HepG2 (cell line): ENCODE results near the gene ABCC1. TPM values are rescaled to one million over a fixed set of nuclear protein-coding genes. Genes with fewer than 3 reads are reported as not detected.

ENCODE experiments used
- BCLAF1 ChIP-seq: fragments of 450-650 bp; IDR thresholded peaks from 2 replicates; pipeline ENCODE4 v1.6.1; 2017; ENCODE audit warnings: mild to moderate bottlenecking
- CBX5 ChIP-seq: sonication (generic); formaldehyde crosslinking; IDR thresholded peaks from 2 replicates; pipeline ENCODE4 v1.4.0; 2020; ENCODE audit warnings: missing genetic modification reagents, borderline replicate concordance
- CHCHD3 ChIP-seq: sonication (generic); formaldehyde crosslinking; IDR thresholded peaks from 2 replicates; pipeline ENCODE4 v1.8.0; 2022; ENCODE audit warnings: mild to moderate bottlenecking, missing genetic modification reagents, moderate library complexity
- CHD2 ChIP-seq: IDR thresholded peaks from 2 replicates; pipeline ENCODE4 v1.6.1; 2011; ENCODE audit warnings: low read depth, low read length, improper control_type of control experiment
- DPF2 ChIP-seq: sonication (generic); formaldehyde crosslinking; IDR thresholded peaks from 2 replicates; pipeline ENCODE4 v1.4.0; 2020; ENCODE audit warnings: mild to moderate bottlenecking, low read depth, missing genetic modification reagents, borderline replicate concordance
- EED ChIP-seq: sonication (generic); formaldehyde crosslinking; IDR thresholded peaks from 2 replicates; pipeline ENCODE4 v1.5.0; 2020; ENCODE audit warnings: mild to moderate bottlenecking, missing genetic modification reagents
- HMG20A ChIP-seq: IDR thresholded peaks from 2 replicates; pipeline ENCODE4 v1.6.1; 2016; ENCODE audit warnings: borderline replicate concordance
- HOXA7 ChIP-seq: sonication (generic); formaldehyde crosslinking; IDR thresholded peaks from 2 replicates; pipeline ENCODE4 v1.8.1; 2022; ENCODE audit warnings: mild to moderate bottlenecking, missing genetic modification reagents, moderate library complexity
- ISX ChIP-seq: sonication (generic); formaldehyde crosslinking; conservative IDR thresholded peaks from 2 replicates; pipeline ENCODE4 v1.5.0; 2020; ENCODE audit warnings: missing genetic modification reagents
- KDM5A ChIP-seq: fragments of 200-600 bp; sonication (generic); IDR thresholded peaks from 2 replicates; pipeline ENCODE4 v1.7.0; 2018; ENCODE audit warnings: antibody characterized with exemption, mild to moderate bottlenecking, low read length, borderline replicate concordance
- MTA3 ChIP-seq: sonication (generic); formaldehyde crosslinking; IDR thresholded peaks from 2 replicates; pipeline ENCODE4 v1.4.0; 2020; ENCODE audit warnings: missing genetic modification reagents
- POLR2G ChIP-seq: fragments of 200-400 bp; formaldehyde crosslinking; IDR thresholded peaks from 2 replicates; pipeline ENCODE4 v1.6.1; 2018; ENCODE audit warnings: mild to moderate bottlenecking, low read depth, low read length, moderate library complexity
- RFXAP ChIP-seq: sonication (generic); formaldehyde crosslinking; IDR thresholded peaks from 2 replicates; pipeline ENCODE4 v1.4.0; 2020; ENCODE audit warnings: missing genetic modification reagents, borderline replicate concordance
- SIN3A ChIP-seq: IDR thresholded peaks from 2 replicates; pipeline ENCODE4 v1.6.1; 2011; ENCODE audit warnings: low read depth, mild to moderate bottlenecking, control low read depth, low read length, borderline replicate concordance
- TP53 ChIP-seq: sonication (generic); formaldehyde crosslinking; conservative IDR thresholded peaks from 2 replicates; pipeline ENCODE4 v1.4.0; 2020; ENCODE audit warnings: missing genetic modification reagents
- ZC3H13 ChIP-seq: sonication (generic); formaldehyde crosslinking; IDR thresholded peaks from 2 replicates; pipeline ENCODE4 v1.8.1; 2023; ENCODE audit warnings: mild to moderate bottlenecking, missing genetic modification reagents, moderate library complexity
- ZFAT ChIP-seq: sonication (generic); formaldehyde crosslinking; conservative IDR thresholded peaks from 2 replicates; pipeline ENCODE4 v1.8.1; 2023; ENCODE audit warnings: missing genetic modification reagents, inconsistent platforms
- ZNF225 ChIP-seq: sonication (generic); formaldehyde crosslinking; IDR thresholded peaks from 2 replicates; pipeline ENCODE4 v1.4.0; 2020; ENCODE audit warnings: mild to moderate bottlenecking, missing genetic modification reagents
- ZNF333 ChIP-seq: sonication (generic); formaldehyde crosslinking; IDR thresholded peaks from 2 replicates; pipeline ENCODE4 v1.4.0; 2020; ENCODE audit warnings: mild to moderate bottlenecking, missing genetic modification reagents, borderline replicate concordance
- ZNF44 ChIP-seq: sonication (generic); formaldehyde crosslinking; IDR thresholded peaks from 2 replicates; pipeline ENCODE4 v1.5.1; 2020; ENCODE audit warnings: mild to moderate bottlenecking, missing genetic modification reagents
- ZNF556 ChIP-seq: sonication (generic); formaldehyde crosslinking; IDR thresholded peaks from 2 replicates; pipeline ENCODE4 v1.4.0; 2020; ENCODE audit warnings: mild to moderate bottlenecking, missing genetic modification reagents, borderline replicate concordance
- ZNF670 ChIP-seq: sonication (generic); formaldehyde crosslinking; IDR thresholded peaks from 2 replicates; pipeline ENCODE4 v1.8.0; 2022; ENCODE audit warnings: mild to moderate bottlenecking, missing genetic modification reagents, borderline replicate concordance
- ZNF672 ChIP-seq: sonication (generic); formaldehyde crosslinking; IDR thresholded peaks from 2 replicates; pipeline ENCODE4 v1.8.1; 2022; ENCODE audit warnings: missing genetic modification reagents
- ZNF674 ChIP-seq: sonication (generic); formaldehyde crosslinking; IDR thresholded peaks from 2 replicates; pipeline ENCODE4 v1.5.0; 2020; ENCODE audit warnings: low read depth, mild to moderate bottlenecking, missing genetic modification reagents
- ZNF740 ChIP-seq: sonication (generic); formaldehyde crosslinking; IDR thresholded peaks from 2 replicates; pipeline ENCODE4 v1.4.0; 2020; ENCODE audit warnings: missing genetic modification reagents
- ZNF772 ChIP-seq: sonication (generic); formaldehyde crosslinking; IDR thresholded peaks from 2 replicates; pipeline ENCODE4 v1.5.0; 2020; ENCODE audit warnings: mild to moderate bottlenecking, missing genetic modification reagents
- ZNF773 ChIP-seq: sonication (generic); formaldehyde crosslinking; IDR thresholded peaks from 2 replicates; pipeline ENCODE4 v1.4.0; 2020; ENCODE audit warnings: missing genetic modification reagents, borderline replicate concordance
- polyA plus RNA-seq, 8 experiments: library from polyadenylated mRNA; depleted of rRNA in 3 of 8; stranded (reverse) in 7 of 8; unstranded in 1 of 8; fragments of >200 nt; fragmentation: Illumina TruSeq in 4 of 8; extraction: Trizol in 4 of 8; gene quantifications; 2 replicates each; pipeline versions ENCODE4 v1.2.1 to v1.2.3, GENCODE V29; 2011 to 2016; ENCODE audit warnings: low read depth in 4 of 8, missing spikeins in 1 of 8, mixed read lengths in 1 of 8; ENCODE audit not compliant: insufficient read depth in 1 of 8
- total RNA-seq, 5 experiments: library from RNA; depleted of rRNA; stranded (reverse); fragments of >200 nt; fragmentation: Illumina TruSeq; extraction: Trizol; gene quantifications; 2 replicates each; pipeline ENCODE4 v1.2.3, GENCODE V29; 2016; ENCODE audit warnings: low read depth in 1 of 5

Gene ABCC1
- total and polyA plus RNA-seq, 2 of the 13 experiments (the other 11 are each of a cell fraction or from before 2014, with no cell fraction given), result 13.0 to 30.6 TPM

GRCh38 chr16:16014329-16015224 is 65.2 kb downstream of the ABCC1 start (continued):
- TF ChIP-seq ZNF773 (CRISPR knock-in tag) (no peak), ZNF333 (no peak), HMG20A (no peak; the same call in 1 of the 2 replicates), TP53 (CRISPR knock-in tag) (no peak), ZNF670 (CRISPR knock-in tag) (no peak), ZNF44 (CRISPR knock-in tag) (no peak), DPF2 (no peak), ZNF672 (CRISPR knock-in tag) (no peak), CBX5 (CRISPR knock-in tag) (no peak; the same call in 1 of the 2 replicates), CHCHD3 (CRISPR knock-in tag) (no peak), ZNF556 (CRISPR knock-in tag) (0 out of 2 replicates have a peak, but pooled peaks have one; percentile 70), ZNF225 (no peak), ISX (CRISPR knock-in tag) (no peak), HOXA7 (CRISPR knock-in tag) (no peak), RFXAP (peak; percentile 65; the same call in 1 of the 2 replicates), POLR2G (no peak), MTA3 (CRISPR knock-in tag) (no peak), BCLAF1 (no peak), EED (CRISPR knock-in tag) (no peak), ZNF740 (CRISPR knock-in tag) (no peak), ZC3H13 (CRISPR knock-in tag) (no peak), KDM5A (no peak), SIN3A (no peak), ZFAT (CRISPR knock-in tag) (no peak), ZNF674 (CRISPR knock-in tag) (no peak), CHD2 (no peak), ZNF772 (CRISPR knock-in tag) (no peak)
